ENCODE measurements around the gene RUBCN. TPM values are rescaled to one million over a fixed set of nuclear protein-coding genes. Genes with fewer than 3 reads are reported as not detected.
"Not testable (repeated sequence)": the region's sequence is repeated elsewhere in the genome, so short reads cannot be mapped to it uniquely, and the experiment has no call there.

RUBCN gene
- total RNA-seq, 2 experiments from 2014 or later = 33.9 to 38.2 TPM

- CTCF ChIA-PET = interaction anchor here (2.0 kb wide), 1 partner anchor 12 kb away, joined by 5 read pairs; no protein-coding TSS in a partner anchor
Measured at GRCh38 chr3:197700095-197700494, 36.6 kb downstream of the RUBCN start.

DNA sequence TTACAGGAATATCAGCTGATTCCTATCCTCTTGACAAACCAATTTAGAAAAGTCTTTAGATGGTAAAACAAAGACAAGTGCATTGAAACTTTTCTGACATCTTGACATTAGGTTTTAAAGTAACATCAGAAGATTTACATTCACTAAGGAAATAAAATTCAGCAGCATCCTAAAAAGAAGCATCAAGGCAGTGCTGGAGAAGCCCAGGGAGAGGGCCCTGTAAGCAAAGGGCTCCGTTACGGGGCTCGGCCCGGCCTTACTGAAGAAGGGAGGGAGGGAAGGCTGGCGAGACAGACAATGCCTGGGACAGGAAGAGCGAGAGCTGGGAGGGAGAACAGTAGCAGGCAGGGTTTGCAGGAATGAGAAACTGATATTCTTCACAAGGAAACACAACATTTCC is 39.3 kb downstream of the RUBCN start:
- ChIA-PET POLR2A (no interaction called here), CTCF (no interaction called here)

More at GRCh38 chr3:197700095-197700494, 36.6 kb downstream of the RUBCN start:
- POLR2A ChIA-PET = no interaction called here

DNA sequence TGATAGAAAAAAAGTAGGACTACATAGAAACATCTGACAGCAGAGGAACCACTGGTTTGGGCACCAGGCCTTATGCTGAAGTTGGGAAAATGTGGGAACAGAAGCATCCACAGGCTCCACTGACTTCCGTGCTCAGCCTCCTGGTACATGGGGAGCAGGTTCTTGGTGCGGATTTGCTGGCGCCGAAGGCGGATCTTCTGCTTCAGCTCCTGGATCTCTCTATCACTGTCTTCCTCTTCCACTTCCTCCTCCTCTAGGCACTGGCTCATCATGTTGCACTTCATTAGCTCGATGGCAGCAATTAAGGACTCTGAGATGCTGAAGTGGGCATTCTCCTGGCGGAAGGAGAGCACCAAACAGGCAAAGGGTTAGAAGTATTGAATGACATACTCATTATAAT is 42.5 kb downstream of the RUBCN start:
- ChIA-PET POLR2A (no interaction called here), CTCF (interaction anchor here (0.6 kb wide), 1 partner anchor 201 kb away, joined by 5 read pairs; no protein-coding TSS in a partner anchor)

DNA sequence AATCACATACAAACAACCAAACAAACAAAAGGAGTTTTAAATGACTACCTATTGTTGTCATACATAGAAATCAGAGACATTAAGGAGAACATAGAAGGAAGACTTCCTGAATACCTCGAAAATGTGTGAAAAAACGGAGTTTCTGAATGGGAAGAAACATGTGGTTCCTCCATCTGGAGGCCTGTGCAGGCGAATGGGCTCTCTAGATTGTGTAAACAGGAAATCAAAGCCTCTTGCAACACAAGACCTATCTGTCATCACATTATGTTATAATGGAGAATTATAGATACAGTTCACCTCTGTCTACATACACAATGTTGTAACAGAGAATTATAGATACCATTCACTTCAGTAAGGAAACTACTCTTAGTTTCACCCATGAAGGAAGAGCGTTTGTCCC is 44.1 kb downstream of the RUBCN start:
- ChIA-PET CTCF (no interaction called here), POLR2A (no interaction called here)

- ChIA-PET POLR2A (no interaction called here), CTCF (no interaction called here)
Measured at GRCh38 chr3:197690754-197691153, 46.0 kb downstream of the RUBCN start.

DNA sequence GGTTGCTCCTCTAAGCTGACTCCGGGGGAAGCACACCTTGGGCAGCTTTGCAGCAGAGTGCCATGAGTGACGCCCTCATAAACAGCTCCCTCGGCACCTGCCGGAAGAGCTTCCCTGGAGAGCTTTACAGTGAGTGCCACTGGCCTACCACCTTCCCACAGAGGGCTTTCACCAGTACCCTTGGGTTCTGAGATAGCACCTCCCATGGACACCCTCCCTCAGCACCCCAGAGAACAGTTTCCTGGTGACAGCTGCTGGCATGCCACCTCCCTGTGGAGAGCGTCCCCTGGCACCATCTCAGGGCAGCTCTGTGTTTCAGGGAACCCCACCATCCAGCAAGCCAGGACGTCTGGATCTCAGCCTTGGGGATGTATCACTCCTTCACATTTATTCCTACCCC is 49.1 kb downstream of the RUBCN start:
- POLR2A ChIA-PET = no interaction called here
- CTCF ChIA-PET = interaction anchor here (1.0 to 1.1 kb wide), 2 partner anchors 14 to 19 kb away, joined by 3 to 4 read pairs; no protein-coding TSS in a partner anchor

GRCh38 chr3:197686899-197687298 is 49.8 kb downstream of the RUBCN start:
- CTCF ChIA-PET = interaction anchor here (1.0 to 1.5 kb wide), 3 partner anchors 13 to 88 kb away, joined by 3 to 4 read pairs (median 4); no protein-coding TSS in a partner anchor

GRCh38 chr3:197685546-197685945 is 51.2 kb downstream of the RUBCN start:
- ChIA-PET CTCF (no interaction called here), POLR2A (no interaction called here)

More at GRCh38 chr3:197686899-197687298, 49.8 kb downstream of the RUBCN start:
- POLR2A ChIA-PET = no interaction called here

DNA sequence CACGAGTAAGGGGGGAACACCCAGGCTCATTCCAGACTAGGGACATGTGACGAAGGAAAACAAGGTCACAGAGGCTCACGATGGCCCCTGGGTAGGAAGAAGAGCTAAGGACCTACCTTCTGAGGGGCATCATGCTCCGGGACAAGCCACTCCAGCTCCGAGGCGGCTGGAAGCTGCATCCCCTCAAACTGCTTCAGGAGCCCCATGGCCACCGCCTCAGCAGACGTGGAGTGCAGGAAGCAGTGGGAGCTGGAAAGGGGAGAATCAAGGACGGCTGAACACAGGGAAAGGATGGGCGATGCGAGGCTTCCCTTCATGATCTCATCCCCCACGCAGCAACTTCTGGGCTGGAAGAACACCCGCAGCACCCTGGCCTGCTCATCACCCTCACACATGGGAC is 53.5 kb downstream of the RUBCN start:
- ChIA-PET POLR2A (no interaction called here), CTCF (no interaction called here)

DNA sequence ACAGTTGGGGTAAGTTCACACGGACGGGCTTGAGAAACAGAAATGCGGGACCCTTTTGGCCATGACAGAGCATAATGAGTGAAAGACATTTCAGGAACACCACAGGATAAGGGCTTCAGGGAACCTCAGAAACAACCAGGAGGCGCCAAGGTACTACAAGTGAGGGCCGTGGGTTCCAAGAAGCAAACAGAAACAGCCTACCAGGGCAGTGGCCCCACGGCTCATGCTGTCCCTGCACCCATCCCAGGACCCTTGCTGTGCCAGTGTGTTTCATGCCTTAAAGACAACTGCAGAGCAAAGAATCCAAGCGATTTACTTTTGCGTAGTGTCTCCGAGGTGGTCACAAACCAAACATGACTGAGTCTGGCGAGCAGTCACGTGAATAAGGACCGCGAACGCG is 54.0 kb downstream of the RUBCN start:
- POLR2A ChIA-PET = no interaction called here
- CTCF ChIA-PET = no interaction called here

- ChIA-PET POLR2A (no interaction called here), CTCF (no interaction called here)
Measured at GRCh38 chr3:197680955-197681521, 55.7 kb downstream of the RUBCN start.

DNA sequence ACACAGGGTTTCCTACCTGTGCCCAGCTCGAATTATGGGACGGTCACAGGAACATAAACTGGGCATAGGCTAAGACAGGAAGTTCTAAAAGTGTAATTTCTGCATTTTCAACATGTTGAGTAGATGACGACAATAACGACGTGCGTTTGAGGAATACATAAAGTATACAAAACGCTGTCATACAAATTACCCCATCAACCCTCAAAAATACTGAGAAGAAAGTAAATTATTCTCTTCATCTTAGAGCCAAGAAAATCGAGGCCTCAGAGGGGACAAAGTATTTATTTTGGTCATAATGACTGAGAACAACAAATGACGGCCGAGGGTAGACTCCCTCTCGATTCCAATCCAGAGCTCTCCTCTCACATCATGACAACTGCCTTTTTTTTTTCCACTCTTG is 60.8 kb downstream of the RUBCN start:
- CTCF ChIA-PET = no interaction called here
- POLR2A ChIA-PET = no interaction called here

GRCh38 chr3:197675563-197675860 is 61.2 kb downstream of the RUBCN start:
- POLR2A ChIA-PET = no interaction called here

DNA sequence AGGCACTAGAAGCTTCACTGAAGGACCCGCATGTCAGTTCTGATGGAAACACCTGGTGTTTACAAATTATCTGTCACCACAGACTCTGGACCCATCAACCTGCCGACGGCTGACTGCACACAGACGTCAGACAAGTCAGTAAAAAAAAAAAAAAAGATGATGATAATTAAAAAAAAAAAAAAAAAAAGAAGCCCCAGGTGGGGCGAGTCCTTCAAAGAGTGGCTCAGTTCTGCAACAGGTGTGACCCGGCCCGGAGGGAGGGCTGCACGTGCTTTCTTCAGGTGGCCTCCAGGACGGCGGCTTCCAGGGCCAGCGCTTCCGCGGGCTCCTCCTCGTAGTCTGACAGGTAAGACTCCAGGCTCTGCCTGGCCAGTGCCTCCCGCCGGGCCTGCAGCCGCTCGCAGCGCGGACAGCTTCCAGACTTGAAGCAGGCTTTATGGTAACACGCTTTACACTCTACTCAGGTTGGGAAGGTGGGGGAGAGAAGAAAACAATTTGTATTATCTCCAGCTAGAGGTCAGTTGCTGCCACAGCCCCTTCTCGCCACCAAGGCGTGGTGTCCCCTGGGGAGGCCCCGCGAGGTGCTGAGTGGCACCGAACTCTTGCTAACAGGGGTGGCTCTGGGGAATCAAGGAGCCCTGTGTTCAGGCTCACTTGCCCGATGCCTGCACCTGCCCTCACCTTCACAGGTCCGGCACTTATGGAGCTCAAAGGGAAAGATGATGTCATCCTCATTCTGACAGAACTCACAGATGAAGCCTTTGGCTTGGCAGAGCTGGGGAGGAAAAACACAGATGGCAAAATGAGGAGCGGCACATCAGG is 61.8 kb downstream of the RUBCN start:
- CTCF ChIA-PET = interaction anchor here (1.5 kb wide), 1 partner anchor 12 kb away, joined by 4 read pairs; no protein-coding TSS in a partner anchor

More at GRCh38 chr3:197675563-197675860, 61.2 kb downstream of the RUBCN start:
- CTCF ChIA-PET = no interaction called here

GRCh38 chr3:197673170-197673569 is 63.5 kb downstream of the RUBCN start:
- ChIA-PET CTCF (interaction anchor here (1.5 kb wide), 1 partner anchor 14 kb away, joined by 4 read pairs; no protein-coding TSS in a partner anchor), POLR2A (no interaction called here)

More for the DNA sequence above, 61.8 kb downstream of the RUBCN start:
- POLR2A ChIA-PET = no interaction called here

GRCh38 chr3:197670361-197670760 is 66.3 kb downstream of the RUBCN start:
- ChIA-PET CTCF (interaction anchor here (0.6 to 1.1 kb wide), 2 partner anchors 71 to 273 kb away, joined by 3 to 5 read pairs; no protein-coding TSS in a partner anchor), POLR2A (no interaction called here)

DNA sequence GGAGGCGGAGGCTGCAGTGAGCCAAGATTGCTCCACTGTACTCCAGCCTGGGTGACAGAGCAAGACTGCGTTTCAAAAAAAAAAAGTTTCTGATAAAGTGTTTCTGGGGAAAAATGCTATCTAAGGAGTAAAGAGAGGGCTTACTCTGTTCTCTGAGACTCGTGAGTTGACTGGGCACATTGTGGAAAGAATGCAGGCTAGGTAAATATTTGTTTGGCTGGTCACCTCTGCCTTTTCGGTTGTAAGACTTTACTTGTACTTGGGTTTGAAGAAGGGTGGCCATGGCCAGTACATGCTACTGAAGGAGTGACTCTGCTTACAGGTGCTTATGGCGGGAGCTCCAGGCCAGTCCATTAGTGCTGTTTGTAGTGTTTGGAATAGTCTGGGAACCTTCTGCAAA is 68.7 kb downstream of the RUBCN start:
- POLR2A ChIA-PET = no interaction called here
- CTCF ChIA-PET = interaction anchor here (1.2 to 1.3 kb wide), 2 partner anchors 69 to 159 kb away, joined by 3 to 4 read pairs; no protein-coding TSS in a partner anchor

DNA sequence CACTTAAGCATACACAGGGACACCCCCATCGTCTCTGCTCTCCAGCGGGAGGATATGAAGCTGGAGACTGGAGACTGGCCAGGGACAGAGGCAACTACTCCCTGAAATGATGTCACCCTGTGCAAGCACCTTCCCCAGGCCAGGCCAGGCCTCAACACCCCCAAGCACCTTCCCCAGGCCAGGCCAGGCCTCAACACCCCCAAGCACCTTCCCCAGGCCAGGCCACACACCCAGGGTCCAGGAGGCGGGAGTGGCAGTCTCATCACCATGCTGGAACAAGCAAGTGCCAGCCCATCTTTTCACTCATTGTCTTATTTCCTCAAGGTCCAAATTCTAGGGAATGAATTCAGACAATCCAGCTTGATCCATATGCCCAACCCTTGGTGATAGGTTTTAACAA is 69.4 kb downstream of the RUBCN start:
- CTCF ChIA-PET = interaction anchor here (1.2 kb wide), 1 partner anchor 158 kb away, joined by 4 read pairs; no protein-coding TSS in a partner anchor
- POLR2A ChIA-PET = not testable (repeated sequence)

DNA sequence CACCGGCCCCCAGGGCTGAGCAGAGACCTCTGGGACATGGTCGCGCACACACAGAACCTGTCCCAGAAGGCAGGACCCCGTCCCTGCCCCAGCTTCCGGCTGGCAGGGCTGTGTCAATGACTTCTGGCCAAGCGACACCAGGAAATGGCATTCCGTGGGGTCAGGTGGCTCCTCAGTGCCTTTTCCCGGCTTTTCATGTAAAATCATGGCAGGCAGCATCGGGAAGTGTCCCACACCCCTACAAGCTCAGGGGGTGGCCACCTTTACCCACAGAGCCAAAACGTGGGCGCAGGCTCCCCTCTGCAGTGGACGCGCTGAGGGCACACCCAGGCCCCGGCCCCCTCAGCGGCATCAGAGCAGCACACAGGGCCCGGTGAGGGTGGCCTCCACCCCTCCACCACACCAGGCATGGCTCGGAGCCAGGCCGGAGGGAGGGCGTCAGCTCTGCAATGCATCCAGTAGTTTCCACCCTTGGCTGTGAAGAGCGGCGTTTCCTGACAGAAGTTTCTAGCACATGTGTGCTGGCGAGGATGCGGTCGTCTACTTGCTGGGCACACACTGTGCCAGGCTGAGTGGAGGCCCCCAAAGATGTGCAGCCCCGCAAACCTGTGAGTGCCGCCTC is 70.4 kb downstream of the RUBCN start:
- CTCF ChIA-PET, POLR2A ChIA-PET: not testable (repeated sequence)

DNA sequence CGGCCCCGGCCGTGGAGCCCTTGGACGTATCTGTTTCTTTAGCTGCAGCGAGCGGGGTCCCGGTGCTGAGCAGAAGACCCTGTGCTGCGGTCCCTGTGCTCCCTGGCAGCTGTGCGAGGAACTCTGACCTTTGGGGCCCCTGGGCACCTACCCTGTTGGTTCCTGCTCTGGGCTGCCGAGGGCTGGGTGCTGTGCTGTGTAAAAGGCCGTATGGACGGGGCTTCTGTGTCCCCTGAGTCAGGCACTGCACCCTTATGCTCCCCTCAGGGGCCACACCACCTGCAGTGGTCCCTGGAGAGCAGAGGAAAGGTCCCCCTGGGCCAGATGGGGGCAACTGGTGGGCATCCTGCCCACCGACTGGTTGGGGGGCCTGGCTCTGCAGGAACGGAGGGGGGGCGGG is 71.2 kb downstream of the RUBCN start:
- POLR2A ChIA-PET, CTCF ChIA-PET: not testable (repeated sequence)

DNA sequence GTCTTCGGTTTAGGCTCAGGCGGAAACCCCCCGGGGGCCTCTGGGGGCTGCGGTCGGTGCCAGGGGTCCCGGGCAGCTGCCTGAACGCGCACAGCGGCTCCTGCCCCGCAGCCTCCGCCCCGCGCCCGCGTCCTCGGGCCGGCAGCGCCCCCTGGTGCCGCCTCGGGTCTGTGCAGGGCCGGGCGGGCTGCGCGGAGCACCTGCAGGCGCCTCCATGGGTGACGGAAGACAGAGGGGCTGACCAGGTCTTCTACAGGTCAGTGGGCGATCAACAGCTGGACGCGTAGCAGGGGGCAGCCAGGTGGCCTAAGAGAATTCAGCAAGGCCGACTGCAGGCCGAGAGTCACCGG is 71.6 kb downstream of the RUBCN start:
- POLR2A ChIA-PET, CTCF ChIA-PET: not testable (repeated sequence)
